Astrocyte (in vitro differentiated cells and primary cell): ENCODE results near the gene C1orf105.

Experiments
- CTCF ChIP-seq: IDR thresholded peaks from 2 replicates; pipeline ENCODE4 v1.5.1; 2011; ENCODE audit warnings: low read depth, mild to moderate bottlenecking, inconsistent platforms, low read length, moderate library complexity; ENCODE audit not compliant: insufficient read depth
- EZH2 ChIP-seq: IDR thresholded peaks from 2 replicates; pipeline ENCODE4 v1.6.1; 2012; ENCODE audit warnings: mild to moderate bottlenecking, low read length, inconsistent platforms; ENCODE audit not compliant: insufficient read depth

DNA sequence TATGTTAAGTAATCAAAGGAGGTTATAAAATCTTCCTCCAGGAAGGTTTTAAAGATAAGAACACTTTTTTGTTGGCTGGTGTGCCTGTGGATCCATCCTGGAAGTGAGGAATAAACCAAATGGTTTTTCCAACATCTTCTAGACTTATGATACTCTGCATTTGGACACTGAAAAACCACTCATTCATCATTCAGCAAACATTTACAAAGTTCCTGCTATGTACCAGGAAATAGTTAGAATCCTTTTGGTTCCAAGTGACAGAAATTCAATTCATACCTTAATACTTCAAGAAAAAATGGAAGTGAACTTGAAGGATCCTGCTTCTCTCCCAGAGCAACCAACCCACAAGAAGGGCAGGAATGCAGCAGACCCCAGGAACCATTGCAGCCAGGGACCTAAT lies 63.0 kb downstream of the C1orf105 start:
- TF ChIP-seq CTCF (no peak), EZH2 (no peak)
